Lower leg skin (tissue), 3 donors: ENCODE data around the gene KRT10.

Experiments used
- CTCF ChIP-seq, 3 donors: fragments of 450-650 bp; IDR thresholded peaks; one replicate each; pipeline ENCODE4 v1.5.1; 2016; ENCODE audit warnings: antibody characterized with exemption in 3 of 3, mild to moderate bottlenecking in 3 of 3, moderate library complexity in 2 of 3
- POLR2A ChIP-seq, 2 donors: fragments of 450-650 bp; IDR thresholded peaks; one replicate each; pipeline ENCODE4 v1.6.1; 2016 to 2017; ENCODE audit warnings: antibody characterized with exemption in 2 of 2, mild to moderate bottlenecking in 1 of 2, moderate library complexity in 1 of 2

- no peak for TF ChIP-seq POLR2A (IDR thresholded peaks at IDR 0.05)
- no peak for TF ChIP-seq CTCF (IDR thresholded peaks at IDR 0.05)
Observed at GRCh38 chr17:40864661-40865390, 42.4 kb upstream of the KRT10 start.
